ENCODE measurements around the gene LY6G5C. TPM values are rescaled to one million over a fixed set of nuclear protein-coding genes. Genes with fewer than 3 reads are reported as not detected.

The LY6G5C gene
- total RNA-seq (2021; ENCODE audit: unreplicated experiment) (1.7 TPM), Bru-seq, nascent RNA (percentile 32 among the genes with signal in this experiment), BruChase-seq, experiment 1, labeled RNA remaining after a 6-hour chase (percentile 48 among the genes with signal in this experiment), BruChase-seq, experiment 2, labeled RNA remaining after a 2-hour chase (percentile 36 among the genes with signal in this experiment)
- 2.7 and 2.8 TPM in 2 replicates for polyA plus RNA-seq (2012)
- long read RNA-seq, partial matches to known transcripts: 0 of 2 reads
- long read RNA-seq, other reads (novel, unspliced or antisense): 0 of 2 reads

GRCh38 chr6:31680226-31681134, at the start of gene LY6G5C:
Gene LY6G5C (minus strand): TSS chr6:31681067. CDS start chr6:31680373, 694 bp downstream.
- H3K27me3 ChIP-seq (ENCODE audit: insufficient read depth, low read length): no peaks in the 10 kb centered on the region
- no peaks in the 10 kb centered on the region for H4K20me1 ChIP-seq (ENCODE audit: insufficient read depth)
- no peaks in the 10 kb centered on the region for H3K9me2 ChIP-seq (ENCODE audit: insufficient read depth)
- ATAC-seq: peak; percentile 85
- POLR2A ChIA-PET: interaction anchor here (0.7 to 0.9 kb wide), 2 partner anchors 49 to 147 kb away, joined by 3 read pairs; partner anchors contain the start of genes DDAH2 and HSPA1B
- H3K4me3 ChIP-seq (replicated peaks in 1 of 2; ENCODE audit: low read depth in 1 of 2, low read length in 2 of 2): peak within 1 kb of the TSS; percentile 53 to 61
- TF ChIP-seq, protein P1, sequence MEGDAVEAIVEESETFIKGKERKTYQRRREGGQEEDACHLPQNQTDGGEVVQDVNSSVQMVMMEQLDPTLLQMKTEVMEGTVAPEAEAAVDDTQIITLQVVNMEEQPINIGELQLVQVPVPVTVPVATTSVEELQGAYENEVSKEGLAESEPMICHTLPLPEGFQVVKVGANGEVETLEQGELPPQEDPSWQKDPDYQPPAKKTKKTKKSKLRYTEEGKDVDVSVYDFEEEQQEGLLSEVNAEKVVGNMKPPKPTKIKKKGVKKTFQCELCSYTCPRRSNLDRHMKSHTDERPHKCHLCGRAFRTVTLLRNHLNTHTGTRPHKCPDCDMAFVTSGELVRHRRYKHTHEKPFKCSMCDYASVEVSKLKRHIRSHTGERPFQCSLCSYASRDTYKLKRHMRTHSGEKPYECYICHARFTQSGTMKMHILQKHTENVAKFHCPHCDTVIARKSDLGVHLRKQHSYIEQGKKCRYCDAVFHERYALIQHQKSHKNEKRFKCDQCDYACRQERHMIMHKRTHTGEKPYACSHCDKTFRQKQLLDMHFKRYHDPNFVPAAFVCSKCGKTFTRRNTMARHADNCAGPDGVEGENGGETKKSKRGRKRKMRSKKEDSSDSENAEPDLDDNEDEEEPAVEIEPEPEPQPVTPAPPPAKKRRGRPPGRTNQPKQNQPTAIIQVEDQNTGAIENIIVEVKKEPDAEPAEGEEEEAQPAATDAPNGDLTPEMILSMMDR (IDR thresholded peaks at IDR 0.05 in 2 of 3, conservative IDR thresholded peaks at IDR 0.05 in 1 of 3; ENCODE audit: borderline replicate concordance in 1 of 3, insufficient read depth in 1 of 3, low read depth in 2 of 3, low read length in 2 of 3): peak; percentile 43 to 90 (median 65)
- TF ChIP-seq ELF1 (IDR thresholded peaks at IDR 0.05; ENCODE audit: borderline replicate concordance, low read depth): no peak
- 0 out of 2 replicates have a peak, but pooled peaks have one; percentile 11 for TF ChIP-seq POLR2AphosphoS5 (IDR thresholded peaks at IDR 0.05; ENCODE audit: low read depth, low read length)
- TF ChIP-seq, protein P2, sequence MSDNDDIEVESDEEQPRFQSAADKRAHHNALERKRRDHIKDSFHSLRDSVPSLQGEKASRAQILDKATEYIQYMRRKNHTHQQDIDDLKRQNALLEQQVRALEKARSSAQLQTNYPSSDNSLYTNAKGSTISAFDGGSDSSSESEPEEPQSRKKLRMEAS (IDR thresholded peaks at IDR 0.05): no peak
- peak; percentile 74 for TF ChIP-seq YY1 (IDR thresholded peaks at IDR 0.05; ENCODE audit: extremely low read depth, insufficient replicate concordance, low read depth, low read length)
- peak; percentile 99 for TF ChIP-seq RAD21 (IDR thresholded peaks at IDR 0.05; ENCODE audit: low read depth)
- no peaks in the 10 kb centered on the region for H3K9me3 ChIP-seq (ENCODE audit: control insufficient read depth in 1 of 2, insufficient read depth in 1 of 2, low read depth in 1 of 2, low read length in 2 of 2)
- peak within 1 kb of the TSS; percentile 70 for H3K27ac ChIP-seq (ENCODE audit: low read depth, low read length)
- H3K4me1 ChIP-seq (ENCODE audit: control insufficient read depth in 1 of 2, insufficient read depth in 2 of 2, low read length in 2 of 2): peaks cover 4 to 19% of the 10 kb centered on the region in 2 experiments; a peak in 3 of 4 replicates
- CTCF ChIA-PET: interaction anchor here (0.7 to 2.2 kb wide), 5 partner anchors 58 to 272 kb away, joined by 3 to 9 read pairs (median 5); partner anchors contain the start of gene MSH5
- no peaks in the 10 kb centered on the region for H3K36me3 ChIP-seq (ENCODE audit: control insufficient read depth in 1 of 2, insufficient read depth in 2 of 2, low read length in 2 of 2)
- H3K4me2 ChIP-seq (ENCODE audit: low read length): peak within 1 kb of the TSS; percentile 85
- RAD21 ChIA-PET (ENCODE audit: low non-redundant PET in 1 of 2, low total read pairs in 2 of 2, uncharacterized antibody in 2 of 2, unreplicated experiment in 2 of 2): interaction anchor here (0.6 to 0.9 kb wide), 3 partner anchors 55 to 370 kb away, joined by 3 read pairs; no protein-coding TSS in a partner anchor
- no peaks in the 10 kb centered on the region for H3K79me2 ChIP-seq (ENCODE audit: insufficient read depth, low read length)
- H3K9ac ChIP-seq (ENCODE audit: low read length): peak within 1 kb of the TSS; percentile 64
- DNase-seq (ENCODE audit: low read depth, low spot score): peak; percentile 73
- peak within 1 kb of the TSS; percentile 73 for H2AFZ ChIP-seq (ENCODE audit: low read depth, low read length, poor library complexity, severe bottlenecking)
- intact Hi-C loops (cut with micrococcal nuclease): loop anchor here (1.0 to 2.0 kb wide), 5 partner anchors 50 to 272 kb away; partner anchors contain the start of gene HSPA1B
- no TSS peak for BruUV-seq (replicated peaks)
